DMS114 treated with DMSO at 0.1 percent for 48 hours (cell line): ENCODE measurements around the gene MYO3A.
"Not testable (repeated sequence)": the region's sequence is repeated elsewhere in the genome, so short reads cannot be mapped to it uniquely, and the experiment has no call there.

Experiments used
- DNase-seq: peaks from one replicate; lab custom pipeline; 2025; ENCODE audit not compliant: unreplicated experiment; lab: John Stamatoyannopoulos, UW

MYO3A gene

DNA sequence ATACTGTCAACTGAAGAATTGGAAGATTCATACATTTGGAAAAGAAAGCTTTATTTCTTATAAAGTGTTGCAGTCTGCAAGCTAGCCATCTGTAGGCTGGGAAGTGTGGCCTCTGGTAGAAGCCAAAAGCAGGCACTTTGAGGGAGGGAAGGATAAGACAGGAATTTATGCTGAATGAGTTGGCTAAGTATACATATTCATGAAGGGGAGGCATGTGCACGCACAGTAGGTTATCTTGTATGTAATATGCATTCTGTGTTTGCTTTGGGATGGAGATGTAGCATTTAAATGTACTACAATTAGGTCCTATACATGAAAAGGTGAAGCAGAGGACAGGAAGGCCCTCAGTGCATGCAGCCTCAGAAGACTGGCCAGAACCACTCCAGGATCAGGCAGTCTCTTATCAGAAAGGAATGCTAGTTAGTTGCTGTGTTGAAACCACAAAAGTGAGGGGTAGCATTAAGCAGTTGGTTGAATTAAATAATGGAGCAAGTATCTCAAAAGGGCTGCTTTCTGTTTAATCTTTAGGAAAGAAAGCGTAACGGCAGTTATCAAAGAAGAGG, 40.9 kb downstream of the MYO3A start:
- DNase-seq = no peak

DNA sequence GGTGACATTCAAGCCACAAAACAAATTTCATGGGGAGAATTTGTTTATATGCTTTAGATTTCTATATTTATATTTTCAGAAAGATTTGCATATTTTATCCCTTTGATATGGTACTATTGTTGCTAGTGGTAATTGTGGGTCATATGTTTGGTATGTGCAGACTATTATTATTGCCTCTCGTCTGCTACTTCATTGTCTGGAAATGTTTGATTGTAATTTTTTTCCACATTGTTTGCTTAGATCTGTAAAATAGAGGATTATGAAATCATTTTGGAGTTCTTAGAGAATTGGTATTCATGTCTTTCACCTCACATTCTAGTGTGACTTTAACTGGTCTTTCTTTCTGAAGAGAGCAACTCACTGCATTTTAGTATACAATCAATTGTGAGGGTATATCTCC, 44.7 kb downstream of the MYO3A start:
- DNase-seq = no peak

DNA sequence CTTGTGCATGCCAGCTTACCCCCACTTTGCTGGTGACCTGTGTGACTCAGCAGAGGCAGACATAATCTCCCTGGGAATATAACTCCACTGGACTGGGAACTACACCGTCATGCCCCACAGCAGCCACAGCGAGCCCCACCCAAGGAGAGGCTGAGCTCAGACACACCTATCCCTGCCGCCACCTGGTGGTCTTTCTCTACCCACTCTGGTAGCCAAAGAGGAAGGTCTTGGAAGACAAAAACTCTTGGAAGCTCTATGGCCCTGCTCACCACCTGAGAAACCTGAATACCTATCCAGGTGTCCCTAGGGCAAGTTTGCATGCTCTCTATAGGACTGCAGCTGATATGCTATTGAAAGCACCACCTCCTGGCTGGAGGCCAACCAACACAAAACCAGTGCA, 48.1 kb downstream of the MYO3A start:
- no peak for DNase-seq

DNA sequence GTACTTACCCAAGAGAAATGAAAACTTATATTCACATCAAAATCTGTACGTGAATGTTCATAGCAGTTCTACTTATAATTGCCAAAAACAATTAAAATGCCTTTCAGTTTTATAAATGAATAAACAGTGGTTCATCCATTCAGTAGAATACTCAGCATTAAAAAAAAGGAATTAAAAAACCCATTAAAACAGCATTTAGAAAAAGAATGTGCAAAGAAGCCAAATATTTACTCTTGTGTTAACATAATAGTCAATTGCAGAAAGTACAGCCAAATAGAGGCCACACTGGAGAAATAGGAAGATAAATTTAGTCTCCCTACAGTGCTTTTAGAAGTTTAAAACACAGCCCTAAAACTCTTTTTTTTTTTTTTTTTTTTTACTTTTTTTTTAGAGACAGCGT, 54.6 kb downstream of the MYO3A start:
- DNase-seq = no peak

DNA sequence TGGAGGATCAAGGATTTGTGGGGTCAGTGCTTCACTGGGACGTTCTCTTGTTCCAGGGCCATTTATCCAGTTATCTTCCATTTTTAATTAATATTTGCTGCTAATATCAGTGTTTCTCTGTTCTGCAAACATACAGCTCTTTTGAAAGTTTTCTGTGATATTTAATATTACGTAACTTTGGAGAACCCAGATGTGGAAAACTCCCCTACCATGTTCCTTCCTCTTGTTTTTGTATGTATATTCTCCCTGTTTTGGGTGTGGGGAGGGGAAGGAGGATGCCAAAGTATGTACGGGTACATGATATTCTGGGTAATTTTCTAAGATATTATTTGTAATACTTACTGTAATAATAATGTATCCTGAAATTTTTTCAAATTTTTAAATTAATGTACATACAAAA, 55.9 kb downstream of the MYO3A start:
- DNase-seq = no peak

DNA sequence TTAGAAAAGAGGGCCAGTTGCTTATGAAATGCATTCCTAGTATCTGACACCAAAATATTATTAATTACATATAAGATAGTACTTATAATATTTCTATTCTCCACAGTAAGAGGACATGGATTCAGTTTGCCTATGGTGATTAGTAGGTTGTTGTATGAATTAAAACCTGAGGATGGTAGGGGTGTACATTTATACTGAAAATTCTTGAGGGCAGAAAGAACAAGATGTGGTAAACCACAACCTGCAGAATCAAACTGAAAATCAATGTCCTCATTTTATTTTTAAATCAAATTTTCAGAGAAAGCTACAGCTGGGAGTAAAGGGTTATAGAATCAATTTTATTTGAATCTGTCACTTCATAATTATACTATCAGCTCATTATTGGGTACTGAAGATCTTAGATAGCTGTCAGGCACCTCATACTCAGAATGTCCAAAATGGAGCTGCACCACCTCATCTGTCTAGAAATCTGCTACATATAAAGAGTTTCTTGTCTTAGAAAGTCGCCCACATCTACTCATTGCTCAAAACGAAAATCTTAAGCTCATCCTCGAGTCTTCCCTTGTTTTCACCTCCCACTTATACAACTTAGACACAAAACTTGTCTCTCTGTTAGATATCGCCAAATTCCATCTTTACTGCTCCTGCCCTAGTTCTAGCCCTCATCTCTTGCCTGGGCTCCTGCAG, 65.4 kb downstream of the MYO3A start:
- no peak for DNase-seq

DNA sequence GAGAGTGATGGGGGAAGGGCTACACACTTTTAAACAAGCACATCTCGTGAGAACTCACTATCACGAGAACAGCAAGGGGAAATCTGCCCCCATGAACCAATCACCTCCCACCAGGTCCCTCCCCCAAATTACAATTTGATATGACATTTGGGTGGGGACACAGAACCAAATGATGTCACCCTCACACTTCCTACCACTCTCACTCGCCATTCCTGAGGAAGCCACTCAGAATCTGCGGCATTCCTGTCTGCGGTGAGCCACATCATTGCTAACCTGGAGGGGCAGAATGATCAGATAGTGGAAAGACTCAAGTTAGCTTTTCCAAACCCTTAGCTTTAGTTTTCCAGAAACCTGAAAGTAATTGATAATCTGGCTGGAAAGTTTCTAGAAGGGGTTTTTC, 66.9 kb downstream of the MYO3A start:
- DNase-seq = no peak

DNA sequence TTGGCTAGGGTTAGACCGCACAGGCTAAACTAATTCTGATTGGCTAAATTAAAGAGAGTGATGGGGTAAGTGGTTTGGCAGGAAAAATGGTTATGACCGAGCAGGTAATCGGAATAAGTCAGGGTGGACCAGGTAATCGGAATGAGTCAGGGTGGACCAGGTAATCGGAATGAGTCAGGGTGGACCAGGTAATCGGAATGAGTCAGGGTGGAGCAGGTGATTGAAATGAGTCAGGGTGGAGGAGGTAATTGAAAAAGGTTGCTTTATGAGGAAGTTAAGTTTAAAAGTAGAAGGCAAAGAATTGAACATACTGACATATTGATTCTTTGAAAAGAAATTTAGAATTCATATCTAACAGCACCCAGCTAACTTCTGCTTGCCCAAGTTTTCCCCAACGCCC, 68.4 kb downstream of the MYO3A start:
- DNase-seq = not testable (repeated sequence)

DNA sequence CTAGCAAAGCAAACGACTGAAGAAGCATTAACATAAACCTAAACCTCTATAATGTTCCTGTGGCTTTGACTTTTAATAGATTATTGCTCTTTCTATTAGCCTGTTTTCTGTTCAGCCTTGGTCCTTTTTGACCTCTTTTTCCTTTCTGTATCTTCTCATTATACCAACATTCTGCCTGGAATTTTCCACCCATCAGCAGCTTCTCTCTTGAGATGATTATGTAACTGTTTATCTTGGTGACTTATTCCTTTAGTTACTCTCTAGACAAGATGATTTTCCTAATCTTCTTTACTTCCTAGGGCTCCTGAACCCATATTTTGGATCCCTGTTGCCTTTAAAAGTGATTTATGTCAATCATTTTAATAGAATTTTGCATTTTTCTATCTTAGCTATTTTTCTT, 81.1 kb downstream of the MYO3A start:
- DNase-seq = no peak

DNA sequence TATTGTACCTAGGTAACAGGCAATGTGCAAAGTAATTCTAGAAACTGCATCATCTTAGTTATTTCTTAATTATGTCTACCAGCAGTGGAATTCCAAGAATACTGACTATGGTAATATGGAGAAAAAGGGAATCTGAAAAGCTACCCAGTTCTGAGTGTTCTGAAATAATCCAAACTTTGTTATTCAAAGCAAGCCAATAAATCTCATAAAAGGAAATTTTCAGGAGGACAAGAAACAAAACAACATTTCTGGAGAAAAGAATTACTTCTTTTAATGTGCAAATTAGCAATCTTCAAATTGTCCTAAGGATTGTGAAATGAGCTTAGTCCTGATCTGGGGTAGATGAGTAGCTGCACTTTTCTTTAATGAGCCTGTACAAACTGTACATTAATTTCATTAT, 88.8 kb downstream of the MYO3A start:
- DNase-seq = no peak

DNA sequence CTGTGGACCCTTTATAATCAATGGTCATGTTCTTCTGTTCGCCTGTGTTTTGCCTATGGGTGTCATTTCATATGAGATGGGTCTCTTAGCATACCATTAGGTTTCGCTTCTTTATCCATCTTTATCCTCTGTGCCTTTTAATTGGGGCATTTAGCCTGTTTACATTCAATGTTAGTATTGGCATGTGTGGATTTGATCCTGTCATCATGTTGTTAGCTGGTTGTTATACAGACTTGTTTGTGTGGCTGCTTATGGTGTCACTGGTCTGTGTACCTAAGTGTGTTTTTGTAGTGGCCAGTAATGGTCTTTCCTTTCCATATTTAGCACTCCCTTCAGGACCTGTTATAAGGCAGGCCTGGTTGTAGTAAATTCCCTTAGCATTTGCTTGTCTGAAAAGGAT, 90.3 kb downstream of the MYO3A start:
- no peak for DNase-seq

DNA sequence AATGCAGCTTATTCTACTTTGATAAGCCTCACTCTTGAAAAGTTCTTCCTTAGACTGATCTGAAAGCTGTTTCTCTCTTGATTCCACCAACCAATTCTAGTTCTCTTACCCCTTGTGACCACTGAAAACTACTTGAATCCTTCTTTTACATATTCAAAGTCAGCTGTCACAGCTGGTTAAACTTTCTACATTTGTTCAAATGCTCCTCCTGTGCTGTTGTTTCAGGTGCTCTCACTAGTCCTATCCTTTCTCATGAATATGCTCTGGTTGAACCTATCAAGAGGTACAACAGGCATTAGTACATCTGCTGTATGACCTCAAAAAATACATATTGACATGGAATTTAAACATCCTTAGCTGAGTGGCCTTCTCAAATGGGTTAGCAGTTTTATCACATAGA, 91.5 kb downstream of the MYO3A start:
- DNase-seq = no peak

DNA sequence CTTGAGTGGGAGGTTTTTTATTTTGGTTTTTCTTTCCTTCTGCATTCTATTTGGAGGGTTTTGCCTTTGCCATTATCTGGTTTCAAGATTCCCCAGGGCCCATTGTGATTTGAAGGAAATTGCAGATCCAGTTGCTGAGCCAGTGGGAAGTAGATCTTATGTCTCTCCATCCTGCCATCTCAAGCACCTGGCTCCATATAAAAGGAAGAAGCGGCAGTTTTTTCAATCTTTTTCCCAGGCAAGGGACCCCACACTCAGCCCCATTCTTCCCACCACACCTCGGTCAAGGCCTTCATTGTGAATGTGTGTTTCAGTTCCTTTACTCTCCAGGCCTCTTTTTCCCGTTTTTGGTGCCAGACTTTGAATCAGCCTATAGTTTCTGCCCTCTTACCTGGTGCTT, 95.8 kb downstream of the MYO3A start:
- DNase-seq = no peak

DNA sequence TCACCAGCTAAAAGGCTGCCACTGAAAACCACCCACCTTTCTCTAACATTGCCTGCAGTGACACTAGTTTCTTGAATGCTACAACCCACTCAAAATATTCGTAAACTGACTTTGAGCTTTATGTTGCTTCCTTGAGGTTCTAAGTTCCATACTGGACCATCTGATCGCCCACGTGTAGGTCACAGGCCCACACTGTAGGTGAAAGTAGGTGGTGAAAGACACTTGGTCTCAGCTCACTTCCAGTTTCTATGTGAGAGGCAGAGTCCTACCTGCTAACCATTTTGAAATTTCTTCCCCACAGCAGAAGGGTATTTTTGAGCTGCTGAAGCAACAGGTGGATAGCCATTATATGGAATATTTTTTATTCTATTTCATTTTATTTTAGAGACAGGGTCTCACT, 97.3 kb downstream of the MYO3A start:
- DNase-seq = no peak

DNA sequence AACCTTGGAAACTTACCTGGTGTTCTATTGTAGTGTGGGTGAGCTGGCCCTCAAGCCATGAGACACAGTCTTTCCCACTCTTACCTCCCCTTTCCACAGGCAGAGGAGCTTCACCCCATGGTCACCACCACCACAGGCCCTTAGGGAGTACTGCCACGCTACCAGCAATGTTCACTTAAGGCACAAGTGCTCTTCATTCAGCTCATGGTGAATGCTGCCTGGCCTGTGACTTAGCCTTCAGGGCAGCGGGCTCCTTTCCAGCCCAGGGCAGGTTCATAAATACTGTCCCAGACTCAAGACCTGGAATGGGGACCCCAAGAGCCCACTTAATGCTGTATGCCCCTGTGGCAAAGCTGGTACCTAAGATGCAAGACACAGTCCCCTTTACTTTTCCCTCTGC, 109.4 kb downstream of the MYO3A start:
- DNase-seq = no peak

DNA sequence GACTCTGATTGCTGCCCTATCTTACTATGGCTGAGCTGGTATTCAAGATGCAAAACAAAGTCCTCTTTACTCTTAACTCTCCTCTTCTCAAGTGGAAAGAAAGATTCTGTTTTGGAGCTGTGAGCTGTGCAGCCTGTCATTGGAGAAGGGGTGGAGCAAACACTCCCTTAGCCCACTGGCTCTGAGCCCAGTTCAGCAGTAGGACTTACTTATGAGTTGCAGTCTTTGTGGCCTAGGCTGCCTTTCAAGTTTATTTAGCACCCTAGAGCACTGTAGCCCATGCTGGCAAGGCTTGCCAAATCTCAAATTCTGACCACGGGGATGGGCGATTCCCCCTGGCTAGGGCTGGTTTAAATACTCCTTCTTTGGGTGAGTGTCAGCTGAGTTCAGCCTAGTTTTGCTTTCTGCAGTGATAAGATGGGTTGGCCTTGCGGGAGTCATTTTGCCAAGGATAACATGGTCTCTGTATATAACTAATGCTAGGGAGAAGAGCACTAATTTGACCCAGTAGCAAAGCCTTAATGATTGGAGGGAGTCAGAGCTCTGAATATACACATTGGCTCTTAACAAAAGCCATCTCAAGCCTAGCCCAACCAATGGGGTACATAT, 110.2 kb downstream of the MYO3A start:
- no peak for DNase-seq

DNA sequence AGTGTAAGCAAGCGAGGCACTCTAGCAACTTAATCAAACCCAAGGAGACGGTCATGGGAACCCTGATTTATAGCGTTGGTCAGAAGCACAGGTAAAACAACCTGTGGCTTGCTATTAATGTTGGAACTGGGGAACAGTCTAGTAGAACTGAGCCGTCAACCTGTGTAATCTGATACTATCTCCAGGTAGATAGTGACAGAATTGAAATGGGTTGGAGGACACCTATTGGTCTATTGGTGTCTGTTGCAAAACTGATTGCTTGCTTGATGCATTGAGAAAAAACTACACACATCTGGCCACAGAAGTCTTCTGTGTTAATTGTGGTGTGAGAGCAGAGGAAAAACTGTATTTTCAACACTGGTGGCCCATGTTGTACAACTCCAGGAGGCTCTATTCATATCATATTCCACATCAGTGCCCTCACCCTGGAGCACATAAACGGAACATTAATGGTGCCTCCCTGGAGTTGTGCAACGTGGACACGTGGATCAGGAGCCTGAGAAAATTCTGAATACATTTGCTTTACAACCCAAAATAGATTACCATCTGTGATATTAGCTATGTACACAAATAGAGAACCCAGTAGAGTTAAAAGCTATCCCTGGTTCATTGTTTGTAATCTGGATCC, 112.2 kb downstream of the MYO3A start:
- no peak for DNase-seq

DNA sequence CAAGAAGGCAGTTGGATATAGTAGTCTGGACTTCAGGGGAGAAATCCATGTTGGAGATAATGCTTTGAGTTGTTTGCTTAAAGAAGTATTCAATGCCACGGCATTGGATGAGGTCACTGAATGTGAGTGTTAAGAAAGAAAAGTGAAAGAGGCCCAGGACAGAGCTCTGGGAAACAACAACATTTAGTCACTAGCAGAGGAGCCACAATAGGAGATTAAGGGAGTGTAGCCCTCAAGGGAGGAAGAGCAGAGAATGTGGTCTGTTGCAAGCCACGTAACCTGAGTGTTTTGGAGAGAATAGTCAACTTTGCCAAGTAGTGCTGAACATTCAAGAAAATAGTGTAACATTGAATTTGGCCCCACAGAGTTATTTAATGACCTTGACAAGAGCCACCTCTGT, 114.7 kb downstream of the MYO3A start:
- no peak for DNase-seq

DNA sequence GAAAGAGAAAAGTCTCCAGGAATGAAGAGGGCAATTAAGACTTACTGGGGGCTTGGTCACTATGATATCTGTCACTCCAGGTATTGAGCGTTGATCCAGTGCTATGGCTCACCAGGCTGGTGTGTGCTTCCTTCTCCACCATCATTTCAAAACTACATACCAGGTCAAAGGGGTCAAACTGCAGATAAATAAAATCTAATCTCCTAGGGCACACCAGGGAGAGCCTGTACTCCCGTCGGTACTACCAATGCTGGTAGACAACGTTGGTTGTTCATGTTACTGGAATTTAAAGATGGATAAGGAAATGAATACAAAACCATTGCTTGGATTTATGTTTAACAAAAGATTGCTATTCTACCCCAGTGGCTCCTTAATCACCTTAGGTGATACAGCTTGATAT, 118.3 kb downstream of the MYO3A start:
- DNase-seq = no peak

DNA sequence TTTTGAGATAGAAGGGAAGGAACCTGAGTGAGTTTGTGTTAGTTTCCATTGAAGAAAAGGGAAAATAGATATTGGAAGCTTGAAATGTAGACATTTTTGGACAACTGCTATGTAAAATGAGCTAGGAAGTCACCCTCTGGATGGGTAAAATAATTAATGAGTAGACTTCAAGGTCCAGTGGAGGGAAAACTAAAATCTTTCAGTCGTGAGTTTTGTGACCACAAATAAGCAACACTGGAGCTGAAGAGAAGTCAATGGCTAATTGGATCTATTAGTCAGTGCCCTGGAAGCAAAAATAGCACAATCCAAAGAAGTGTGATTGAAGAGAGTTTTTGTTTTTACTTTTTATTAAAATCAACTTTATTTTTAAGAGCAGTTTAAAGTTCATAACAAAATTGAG, 123.4 kb downstream of the MYO3A start:
- DNase-seq = no peak

DNA sequence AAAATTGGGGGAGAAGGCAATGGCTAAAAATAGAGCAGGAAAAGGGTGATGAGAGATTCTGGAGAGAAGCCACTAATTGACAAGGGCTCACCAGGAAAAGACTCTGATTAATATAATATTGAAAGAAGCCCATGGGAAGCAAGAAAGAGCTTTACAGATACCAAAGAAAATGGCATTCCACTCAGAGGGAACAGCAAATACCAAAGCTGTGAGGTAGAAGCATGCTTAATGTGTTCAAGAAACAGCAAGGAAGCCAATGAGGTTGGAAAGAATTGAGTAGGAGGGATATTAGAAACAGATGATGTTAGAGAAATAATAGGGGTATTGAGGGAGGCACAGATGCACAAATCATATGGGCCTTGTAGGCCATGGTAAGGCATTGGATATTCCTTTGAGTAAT, 130.1 kb downstream of the MYO3A start:
- no peak for DNase-seq

DNA sequence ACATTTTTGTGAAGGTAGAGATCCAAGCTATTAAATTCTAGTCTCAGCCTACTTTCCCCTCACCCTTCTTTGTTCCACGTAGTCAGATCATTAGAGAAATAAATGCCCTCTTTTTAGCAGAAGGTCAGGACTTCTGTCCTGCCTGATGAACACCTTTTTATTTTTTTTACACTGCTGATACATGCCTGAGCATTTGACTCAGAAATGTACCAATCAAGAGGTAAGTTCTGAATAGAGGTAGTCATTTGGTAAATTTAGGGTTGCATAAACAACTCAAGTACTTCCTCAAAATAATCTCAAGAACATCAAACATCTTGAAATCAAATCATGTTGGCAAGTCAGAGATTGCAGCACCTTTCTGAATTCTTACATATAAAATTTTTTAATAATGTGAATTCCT, 133.7 kb downstream of the MYO3A start:
- DNase-seq = no peak
